CD8-positive, alpha-beta memory T cell (primary cell): ENCODE data around the gene SERTAD2. TPM values are rescaled to one million over a fixed set of nuclear protein-coding genes. Genes with fewer than 3 reads are reported as not detected.

Experiments used
- polyA plus RNA-seq: library from polyadenylated mRNA; unstranded; fragments of 300-500 nt; fragmentation: Illumina TruSeq; gene quantifications from one replicate; pipeline ENCODE4 v1.2.3, GENCODE V29; 2021
- total RNA-seq, 2 experiments: library from RNA; stranded (reverse); gene quantifications; one replicate each; pipeline ENCODE4 v1.2.3, GENCODE V29; 2021

Gene SERTAD2
- total and polyA plus RNA-seq, 3 experiments from 2014 or later: 6.3 to 21.4 (median 20.6) TPM

Other genes starting within 250 kb of the SERTAD2 start
- gene LGALSL, start 199.8 kb downstream of the SERTAD2 start, total RNA-seq: under 1 TPM; 0.84 to 0.98 TPM
- 0.72 TPM for gene LGALSL, start 199.8 kb downstream of the SERTAD2 start, polyA plus RNA-seq
- 10 to 100 TPM; 41.4 to 44.2 TPM for gene AFTPH, start 129.6 kb downstream of the SERTAD2 start, total RNA-seq
- gene AFTPH, start 129.6 kb downstream of the SERTAD2 start, polyA plus RNA-seq: 28.4 TPM